DND-41 (cell line): ENCODE measurements around the gene TNN.

Source experiments
- ATAC-seq: fragments of 200-7000 bp; cut with Tn5 transposase; 3 replicates; pipeline ENCODE4 v1.9.1; 2021; ENCODE audit warnings: low read depth; ENCODE audit not compliant: insufficient read depth
- DNase-seq: peaks from one replicate; pipeline ENCODE4 v3.0.0-alpha.2; 2020
- H2AFZ ChIP-seq: 2 replicates; pipeline ENCODE4 v1.6.0; 2012; ENCODE audit warnings: low read depth, low read length
- H3K27ac ChIP-seq: 2 replicates; pipeline ENCODE4 v1.5.1; 2012; ENCODE audit warnings: low read length, inconsistent platforms
- H3K27me3 ChIP-seq: fragments of 200-600 bp; sonication (generic); 2 replicates; pipeline ENCODE4 v1.6.0; 2012; ENCODE audit warnings: low read length, mild to moderate bottlenecking, inconsistent platforms; ENCODE audit not compliant: insufficient read depth, poor library complexity
- H3K36me3 ChIP-seq: 2 replicates; pipeline ENCODE4 v1.5.1; 2012; ENCODE audit warnings: low read length, inconsistent platforms; ENCODE audit not compliant: insufficient read depth
- H3K4me1 ChIP-seq: 2 replicates; pipeline ENCODE4 v1.5.1; 2012; ENCODE audit warnings: mild to moderate bottlenecking, low read length; ENCODE audit not compliant: insufficient read depth
- H3K4me2 ChIP-seq: 2 replicates; pipeline ENCODE4 v1.6.0; 2012; ENCODE audit warnings: mild to moderate bottlenecking, moderate library complexity, low read length, inconsistent platforms; ENCODE audit not compliant: insufficient read depth
- H3K4me3 ChIP-seq, 2 experiments: fragments of 200-600 bp in 1 of 2; shearing (Covaris generic) in 1 of 2; 2 replicates each; pipeline ENCODE4 v1.5.1; 2012 to 2016; ENCODE audit warnings: inconsistent platforms in 2 of 2, low read length in 2 of 2, mild to moderate bottlenecking in 2 of 2, low read depth in 1 of 2, moderate library complexity in 1 of 2
- H3K79me2 ChIP-seq: 2 replicates; pipeline ENCODE4 v1.6.0; 2012; ENCODE audit warnings: low read length, inconsistent platforms; ENCODE audit not compliant: insufficient read depth
- H3K9ac ChIP-seq: 2 replicates; pipeline ENCODE4 v1.6.0; 2012; ENCODE audit warnings: low read depth, mild to moderate bottlenecking, inconsistent platforms, low read length, moderate library complexity
- H3K9me3 ChIP-seq: 2 replicates; pipeline ENCODE4 v1.5.1; 2012; ENCODE audit warnings: low read length, moderate library complexity, mild to moderate bottlenecking, inconsistent platforms; ENCODE audit not compliant: insufficient read depth, severe bottlenecking
- H4K20me1 ChIP-seq: 2 replicates; pipeline ENCODE4 v1.6.0; 2012; ENCODE audit warnings: low read length; ENCODE audit not compliant: insufficient read depth
- CTCF ChIP-seq: IDR thresholded peaks from 2 replicates; pipeline ENCODE4 v1.5.1; 2012; ENCODE audit warnings: borderline replicate concordance, low read length, moderate library complexity, mild to moderate bottlenecking; ENCODE audit not compliant: poor library complexity, severe bottlenecking; ENCODE audit errors: extremely low read depth
- EZH2 ChIP-seq: IDR thresholded peaks from 3 replicates; pipeline ENCODE4 v1.6.1; 2012; ENCODE audit warnings: borderline replicate concordance, low read depth, mild to moderate bottlenecking, moderate library complexity, low read length, inconsistent platforms; ENCODE audit not compliant: severe bottlenecking

The TNN gene

GRCh38 chr1:175077356-175078030 is 9.9 kb downstream of the TNN start:
- Histone ChIP-seq H3K9ac (no peak overlapping the region), H3K79me2 (no peaks in the 10 kb centered on the region), H3K9me3 (no peaks in the 10 kb centered on the region), H3K27me3 (peaks cover 6% of the 10 kb centered on the region), H2AFZ (no peak overlapping the region), H3K4me1 (peaks cover 22% of the 10 kb centered on the region), H3K36me3 (no peaks in the 10 kb centered on the region), H4K20me1 (no peaks in the 10 kb centered on the region), H3K4me3 (no peak overlapping the region), H3K4me2 (no peak overlapping the region), H3K27ac (no peak overlapping the region)
- TF ChIP-seq CTCF: no peak
- no peak for TF ChIP-seq EZH2
- no peak for DNase-seq
- ATAC-seq: no peak

GRCh38 chr1:175078629-175079028 is 11.0 kb downstream of the TNN start:
- no peak overlapping the region for H3K9ac ChIP-seq
- no peaks in the 10 kb centered on the region for H4K20me1 ChIP-seq
- no peak for TF ChIP-seq EZH2
- TF ChIP-seq CTCF: no peak
- no peak for DNase-seq
- no peak overlapping the region for H3K4me3 ChIP-seq
- H3K36me3 ChIP-seq: no peaks in the 10 kb centered on the region
- peaks cover 18% of the 10 kb centered on the region for H3K27me3 ChIP-seq
- H3K4me2 ChIP-seq: no peak overlapping the region
- no peaks in the 10 kb centered on the region for H3K79me2 ChIP-seq
- peaks cover 10% of the 10 kb centered on the region for H3K4me1 ChIP-seq
- H3K27ac ChIP-seq: no peak overlapping the region
- no peak for ATAC-seq
- H2AFZ ChIP-seq: no peak overlapping the region
- no peaks in the 10 kb centered on the region for H3K9me3 ChIP-seq

GRCh38 chr1:175079338-175079737 is 11.7 kb downstream of the TNN start:
- Histone ChIP-seq H3K27ac (no peak overlapping the region), H3K9me3 (no peaks in the 10 kb centered on the region), H3K27me3 (peaks cover 21% of the 10 kb centered on the region), H3K4me1 (peaks cover 9% of the 10 kb centered on the region; the same call in 1 of the 2 replicates), H4K20me1 (no peaks in the 10 kb centered on the region), H3K4me3 (no peak overlapping the region), H3K36me3 (no peaks in the 10 kb centered on the region), H3K4me2 (no peak overlapping the region), H3K9ac (no peak overlapping the region), H3K79me2 (no peaks in the 10 kb centered on the region), H2AFZ (no peak overlapping the region)
- TF ChIP-seq CTCF (no peak), EZH2 (no peak)
- no peak for ATAC-seq
- DNase-seq: no peak

- H4K20me1 ChIP-seq: no peaks in the 10 kb centered on the region
- TF ChIP-seq EZH2: no peak
- TF ChIP-seq CTCF: no peak
- H3K9me3 ChIP-seq: no peaks in the 10 kb centered on the region
- H3K9ac ChIP-seq: no peak overlapping the region
- no peak for ATAC-seq
- H3K4me2 ChIP-seq: no peak overlapping the region
- no peak for DNase-seq
- H3K36me3 ChIP-seq: no peaks in the 10 kb centered on the region
- H3K4me1 ChIP-seq: peaks cover 9% of the 10 kb centered on the region; the same call in 1 of the 2 replicates
- no peak overlapping the region for H2AFZ ChIP-seq
- no peak overlapping the region for H3K27ac ChIP-seq
- H3K4me3 ChIP-seq: no peak overlapping the region
- H3K79me2 ChIP-seq: no peaks in the 10 kb centered on the region
- H3K27me3 ChIP-seq: peaks cover 21% of the 10 kb centered on the region
Observed at GRCh38 chr1:175080030-175080429, 12.4 kb downstream of the TNN start.
